ENCODE data around the gene PGPEP1.

The PGPEP1 gene

GRCh38 chr19:18340190-18340989 is at the start of gene PGPEP1:
Gene PGPEP1, plus strand, starts transcription at chr19:18340598. Its CDS starts 84 bp downstream, at chr19:18340682.
- no peak for DNase-seq

GRCh38 chr19:18291019-18291524 is 49.3 kb upstream of the PGPEP1 start:
- DNase-seq = no peak

- no peak for DNase-seq
Observed at GRCh38 chr19:18291590-18292461, 48.6 kb upstream of the PGPEP1 start.

GRCh38 chr19:18292462-18292809 is 48.0 kb upstream of the PGPEP1 start:
- DNase-seq = no peak

GRCh38 chr19:18292810-18293641 is 47.4 kb upstream of the PGPEP1 start:
- DNase-seq = no peak

- DNase-seq = no peak
Observed at GRCh38 chr19:18293642-18294466, 46.5 kb upstream of the PGPEP1 start.

GRCh38 chr19:18294467-18294864 is 45.9 kb upstream of the PGPEP1 start:
- DNase-seq = no peak

GRCh38 chr19:18295034-18295451 is 45.4 kb upstream of the PGPEP1 start:
- DNase-seq = no peak

- DNase-seq = no peak
Observed at GRCh38 chr19:18297308-18297707, 43.1 kb upstream of the PGPEP1 start.

GRCh38 chr19:18298601-18299000 is 41.8 kb upstream of the PGPEP1 start:
- DNase-seq = no peak

- no peak for DNase-seq
Observed at GRCh38 chr19:18299654-18300053, 40.7 kb upstream of the PGPEP1 start.

GRCh38 chr19:18300930-18301717 is 39.3 kb upstream of the PGPEP1 start:
- DNase-seq = no peak

GRCh38 chr19:18301718-18302111 is 38.7 kb upstream of the PGPEP1 start:
- no peak for DNase-seq

GRCh38 chr19:18304208-18304457 is 36.3 kb upstream of the PGPEP1 start:
- DNase-seq = no peak

- DNase-seq = no peak
Observed at GRCh38 chr19:18304458-18305310, 35.7 kb upstream of the PGPEP1 start.

- DNase-seq = no peak
Observed at GRCh38 chr19:18306209-18306887, 34.0 kb upstream of the PGPEP1 start.

- DNase-seq = no peak
Observed at GRCh38 chr19:18306888-18307260, 33.5 kb upstream of the PGPEP1 start.

GRCh38 chr19:18307271-18307681 is 33.1 kb upstream of the PGPEP1 start:
- no peak for DNase-seq

GRCh38 chr19:18308051-18308947 is 32.1 kb upstream of the PGPEP1 start:
- no peak for DNase-seq

Measured in cortex of kidney (tissue), 1 donor.